H54 (cell line): Measurements from ENCODE around the gene PLA2G4D.

Experiments
- DNase-seq: peaks from one replicate; pipeline ENCODE4 v3.0.0; 2011; ENCODE audit warnings: low spot score, mixed read lengths; ENCODE audit not compliant: insufficient read length
- FAIRE-seq: peaks from 3 replicates; lab custom pipeline; 2011; peaks lifted over from hg19 to GRCh38; lab: Jason Lieb, UNC
- POLR2A ChIP-seq: IDR thresholded peaks from 2 replicates; pipeline ENCODE4 v1.6.1; 2011; ENCODE audit warnings: low read depth, mild to moderate bottlenecking, low read length

The PLA2G4D gene

GRCh38 chr15:42133356-42133755, 39.0 kb upstream of the PLA2G4D start:
- no peak for TF ChIP-seq POLR2A
- FAIRE-seq (no peak), DNase-seq (no peak)

DNA sequence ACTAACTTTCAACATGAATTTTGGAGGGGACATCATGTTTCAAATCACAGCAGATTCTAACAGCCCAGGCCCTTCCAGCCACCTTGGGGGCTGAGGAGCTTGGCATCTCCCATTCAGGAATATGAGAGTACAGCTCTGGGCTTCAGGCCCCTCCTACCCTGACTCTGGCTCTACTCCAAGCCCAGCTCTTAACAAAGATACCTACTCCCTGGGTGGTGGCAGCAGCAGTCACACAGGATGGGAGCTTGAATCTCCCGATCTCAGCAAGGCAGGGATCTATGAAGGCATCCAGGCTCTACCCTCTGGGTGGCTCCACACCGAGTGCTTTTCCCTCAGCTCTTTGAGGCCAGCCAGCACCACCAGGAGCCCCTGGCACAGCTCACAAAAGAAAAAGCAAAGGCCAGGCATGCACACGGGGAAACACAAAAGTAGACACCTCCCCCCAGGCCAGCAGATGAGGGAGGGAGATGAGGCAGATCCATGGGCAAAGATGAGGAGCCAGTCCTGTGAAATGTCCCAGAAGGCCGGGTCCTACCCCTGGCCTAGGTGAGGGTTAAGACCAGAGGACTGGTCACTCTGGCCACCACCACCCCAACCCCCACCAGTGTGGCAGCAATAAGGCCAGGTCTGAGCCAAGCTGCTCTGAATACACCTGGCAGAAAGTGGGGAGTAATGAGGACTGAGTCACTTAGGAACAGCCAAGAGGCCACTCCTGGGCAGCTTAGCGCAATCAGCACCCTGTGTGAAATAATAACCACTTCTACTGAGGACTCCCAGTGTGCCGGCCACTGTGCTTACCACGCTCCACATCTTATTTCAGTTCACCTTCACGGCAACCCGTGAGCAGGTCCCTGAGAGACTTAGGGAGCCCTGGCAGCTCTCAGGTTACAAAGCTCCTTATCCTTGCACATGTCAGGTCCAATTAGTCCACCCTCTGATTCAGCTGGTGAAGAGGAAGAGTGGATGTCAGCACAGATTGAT, 37.8 kb upstream of the PLA2G4D start:
- no peak for FAIRE-seq
- no peak for DNase-seq
- no peak for TF ChIP-seq POLR2A

DNA sequence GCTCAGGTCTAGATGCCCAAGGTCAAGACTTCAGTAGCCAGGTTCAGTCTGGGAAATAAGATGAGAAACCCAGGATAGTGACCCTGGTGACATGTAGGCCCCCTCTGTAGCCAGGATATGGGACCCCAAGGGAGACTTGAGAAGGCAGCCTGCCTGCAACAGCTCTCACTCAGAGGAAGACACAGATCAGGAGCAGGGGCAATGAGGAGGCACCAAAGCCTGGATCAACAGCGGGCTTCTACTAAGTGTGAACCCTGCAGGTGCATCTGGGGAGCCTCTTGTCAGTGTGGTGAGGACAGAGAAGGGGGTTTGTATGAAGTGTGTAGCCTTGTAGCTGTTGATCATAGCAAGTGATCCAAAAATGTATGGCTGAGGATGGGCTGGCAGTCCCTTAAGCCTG, 36.6 kb upstream of the PLA2G4D start:
- DNase-seq (no peak), FAIRE-seq (no peak)
- no peak for TF ChIP-seq POLR2A

DNA sequence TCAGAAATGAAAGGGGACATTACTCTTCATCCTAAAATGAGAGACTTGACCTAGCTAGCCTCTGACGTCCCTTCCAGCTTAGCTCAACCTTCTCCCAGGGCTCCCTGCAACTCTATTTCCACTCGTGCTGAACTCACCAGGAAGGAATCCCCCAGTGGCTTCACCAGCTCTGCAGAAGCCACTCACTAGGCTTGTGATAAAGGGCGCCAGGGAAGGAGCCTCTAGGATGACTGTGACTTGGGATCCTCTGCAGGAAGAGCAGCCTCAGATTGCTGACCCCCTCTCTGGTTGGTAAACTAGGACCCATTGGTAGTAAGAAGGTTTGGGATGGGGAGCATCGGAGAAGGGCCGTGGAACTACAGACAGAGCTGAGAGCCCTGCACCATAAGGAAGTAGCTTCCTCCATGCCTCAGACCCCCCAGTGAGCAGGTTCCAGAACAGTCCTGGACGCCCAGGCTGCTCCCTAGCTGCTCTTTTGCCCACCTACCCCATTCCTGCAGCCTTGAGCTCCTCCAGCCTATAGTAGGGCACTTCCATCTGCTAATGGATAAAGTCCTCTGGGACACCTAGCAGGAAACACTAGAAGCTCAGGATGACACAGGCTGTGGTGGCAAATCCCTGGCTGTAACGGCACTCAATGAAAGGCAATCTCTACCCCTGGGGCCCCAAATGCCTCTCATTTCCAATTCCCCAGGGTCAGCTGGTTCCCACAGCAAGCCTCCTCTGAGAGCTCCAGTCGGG, 36.1 kb upstream of the PLA2G4D start:
- no peak for FAIRE-seq
- TF ChIP-seq POLR2A = no peak
- DNase-seq = no peak

DNA sequence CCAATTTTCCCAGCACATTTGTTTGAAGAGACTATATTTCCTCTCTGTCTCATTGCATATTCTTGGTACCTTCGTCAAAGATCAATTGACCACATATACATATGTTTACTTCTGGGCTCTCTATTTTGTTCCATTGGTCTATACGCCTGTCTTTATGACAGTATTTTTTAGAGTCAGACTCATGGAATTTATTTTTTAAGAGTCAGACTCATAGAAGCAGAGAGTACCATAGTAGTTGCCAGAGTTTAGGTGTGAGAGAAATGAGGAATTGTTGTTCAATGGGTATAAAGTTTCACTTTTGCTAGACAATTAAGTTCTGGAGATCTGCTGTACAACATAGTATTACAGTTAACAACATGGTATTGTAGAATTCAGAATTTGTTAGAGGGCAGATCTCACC, 35.0 kb upstream of the PLA2G4D start:
- TF ChIP-seq POLR2A = no peak
- DNase-seq (no peak), FAIRE-seq (no peak)

- no peak for TF ChIP-seq POLR2A
- FAIRE-seq (no peak), DNase-seq (no peak)
Measured at GRCh38 chr15:42128476-42128875, 34.1 kb upstream of the PLA2G4D start.

- no peak for FAIRE-seq
- TF ChIP-seq POLR2A = no peak
- DNase-seq = no peak
Measured at GRCh38 chr15:42123546-42123945, 29.2 kb upstream of the PLA2G4D start.

GRCh38 chr15:42121682-42122081, 27.3 kb upstream of the PLA2G4D start:
- FAIRE-seq = no peak

DNA sequence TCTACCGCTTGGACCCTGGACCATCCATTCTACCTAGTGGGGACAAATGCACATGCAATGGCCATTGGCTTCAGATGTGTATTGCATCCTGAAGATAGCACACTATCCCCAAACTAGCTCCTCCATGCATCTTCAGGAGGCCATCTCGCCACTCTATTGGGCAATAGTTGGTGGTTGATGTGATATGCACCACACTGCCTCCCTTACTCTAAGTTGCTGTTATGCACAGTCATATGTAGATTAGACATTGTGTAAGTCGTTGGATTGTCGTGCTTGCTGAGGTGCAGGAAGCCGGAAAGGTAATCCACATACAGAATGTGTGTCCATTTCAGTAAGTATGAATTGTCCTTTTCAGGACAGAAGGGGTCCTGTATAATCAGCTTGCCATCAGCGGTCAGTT, 26.7 kb upstream of the PLA2G4D start:
- FAIRE-seq (no peak), DNase-seq (no peak)
- TF ChIP-seq POLR2A = no peak

More at GRCh38 chr15:42121682-42122081, 27.3 kb upstream of the PLA2G4D start:
- DNase-seq = no peak
- TF ChIP-seq POLR2A = no peak

- no peak for TF ChIP-seq POLR2A
- DNase-seq (no peak), FAIRE-seq (no peak)
Measured at GRCh38 chr15:42120285-42120684, 25.9 kb upstream of the PLA2G4D start.

DNA sequence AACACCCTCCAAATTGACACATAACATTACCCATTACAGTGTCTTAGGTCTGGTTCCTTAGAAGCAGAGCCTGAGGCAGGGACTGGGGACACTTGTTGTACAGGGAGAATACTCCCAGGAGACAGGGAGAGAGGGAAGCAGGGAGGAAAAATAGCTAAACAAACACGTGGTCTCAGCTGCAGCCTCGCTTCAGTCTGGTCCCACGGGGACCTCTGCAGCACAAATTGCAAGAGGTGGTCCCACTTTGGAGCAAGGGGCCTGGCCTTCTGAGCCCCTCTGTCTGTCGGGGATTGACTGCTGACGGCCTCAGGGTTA, 25.0 kb upstream of the PLA2G4D start:
- FAIRE-seq = no peak
- TF ChIP-seq POLR2A = no peak
- DNase-seq = no peak

DNA sequence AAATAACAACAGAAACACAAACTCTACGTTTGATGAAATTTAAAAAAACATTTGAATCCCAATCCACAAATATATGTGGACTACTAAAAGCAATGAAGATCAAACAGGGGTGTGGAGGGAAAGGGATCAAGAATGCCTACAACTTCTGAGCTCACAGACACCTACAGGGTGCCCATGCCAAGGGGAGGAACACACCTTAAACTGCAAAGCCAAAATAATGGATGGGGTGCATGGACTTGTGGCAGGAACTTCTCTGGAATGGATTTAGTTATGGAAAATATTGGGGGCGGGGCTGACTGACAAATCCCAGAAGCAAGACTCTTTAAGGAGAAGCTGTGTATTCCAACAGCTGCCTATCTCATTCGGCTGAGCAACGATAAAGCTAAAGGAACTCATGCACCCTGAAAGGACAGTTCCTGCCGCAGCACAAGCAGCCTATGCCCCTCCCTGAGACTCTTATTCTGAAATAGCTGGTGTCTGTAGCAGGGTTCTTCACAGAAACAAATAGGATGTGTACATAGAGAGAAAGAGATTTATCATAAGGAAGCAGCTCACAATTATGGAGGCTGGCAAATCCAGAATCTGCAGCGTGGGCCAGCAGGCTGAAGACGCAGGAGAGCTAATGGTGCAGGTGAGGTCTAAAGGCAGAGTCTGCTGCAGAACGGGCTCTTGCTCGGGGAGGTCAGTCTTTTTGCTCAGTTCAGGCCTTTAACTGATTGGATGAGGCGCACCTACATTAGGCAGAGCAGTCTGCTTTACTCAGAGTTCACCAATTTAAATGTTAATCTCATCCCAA, 24.5 kb upstream of the PLA2G4D start:
- no peak for DNase-seq
- no peak for TF ChIP-seq POLR2A
- no peak for FAIRE-seq

DNA sequence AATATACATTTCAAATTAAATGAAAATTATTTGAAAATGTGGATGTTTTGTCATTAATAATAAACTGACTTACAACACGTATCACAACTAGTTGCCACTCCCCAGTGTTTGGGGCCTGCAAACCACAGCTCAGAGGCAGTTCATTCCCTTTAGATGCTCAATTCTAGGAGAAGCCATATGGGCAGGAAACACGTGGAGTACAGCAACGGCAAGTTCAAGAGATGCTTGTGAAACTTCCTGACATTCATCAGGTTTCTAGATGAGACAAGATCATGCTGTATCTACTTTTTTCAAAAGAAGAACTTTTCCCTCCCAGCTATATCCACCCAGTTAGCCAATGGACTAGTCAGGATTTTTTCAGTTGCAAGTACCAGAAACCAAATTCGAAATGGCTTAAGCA, 17.6 kb upstream of the PLA2G4D start:
- FAIRE-seq = no peak
- no peak for TF ChIP-seq POLR2A
- DNase-seq = no peak

GRCh38 chr15:42110367-42110766, 16.0 kb upstream of the PLA2G4D start:
- TF ChIP-seq POLR2A = no peak
- FAIRE-seq (no peak), DNase-seq (no peak)
